H9 (cell line): Measurements from ENCODE around the gene TRMT61B. TPM values are rescaled to one million over a fixed set of nuclear protein-coding genes. Genes with fewer than 3 reads are reported as not detected.

Experiments
- DNase-seq: peaks from one replicate; pipeline ENCODE4 v3.0.0-alpha.2; 2017
- H2AFZ ChIP-seq: one replicate; pipeline ENCODE4 v1.6.1; 2013; ENCODE audit warnings: mild to moderate bottlenecking, low read length, control low read depth, moderate library complexity
- H2AK5ac ChIP-seq: 2 replicates; pipeline ENCODE4 v1.6.1; 2013; ENCODE audit warnings: low read length, control low read depth, mixed read lengths; ENCODE audit not compliant: insufficient read length
- H2BK120ac ChIP-seq: one replicate; pipeline ENCODE4 v1.6.1; 2013; ENCODE audit warnings: low read depth, mild to moderate bottlenecking, low read length, control low read depth, inconsistent platforms; ENCODE audit not compliant: poor library complexity, severe bottlenecking
- H2BK12ac ChIP-seq: 2 replicates; pipeline ENCODE4 v1.6.1; 2013; ENCODE audit warnings: low read length, control low read depth, mixed read lengths, low read depth; ENCODE audit not compliant: insufficient read length
- H2BK15ac ChIP-seq: 2 replicates; pipeline ENCODE4 v1.6.1; 2013; ENCODE audit warnings: low read depth, low read length, control low read depth
- H2BK20ac ChIP-seq: one replicate; pipeline ENCODE4 v1.6.1; 2013; ENCODE audit warnings: low read depth, mild to moderate bottlenecking, low read length, control low read depth, inconsistent platforms; ENCODE audit not compliant: poor library complexity, severe bottlenecking
- H2BK5ac ChIP-seq: 2 replicates; pipeline ENCODE4 v1.6.1; 2013; ENCODE audit warnings: low read length, control low read depth, mixed read lengths; ENCODE audit not compliant: insufficient read length
- H3K14ac ChIP-seq: 2 replicates; pipeline ENCODE4 v1.6.1; 2013; ENCODE audit warnings: low read length, control low read depth; ENCODE audit not compliant: insufficient read depth
- H3K18ac ChIP-seq: 2 replicates; pipeline ENCODE4 v1.6.1; 2013; ENCODE audit warnings: low read depth, mild to moderate bottlenecking, mixed read lengths, low read length, control low read depth; ENCODE audit not compliant: insufficient read length
- H3K23ac ChIP-seq: 2 replicates; pipeline ENCODE4 v1.6.1; 2013; ENCODE audit warnings: low read length, control low read depth, mixed read lengths, low read depth; ENCODE audit not compliant: insufficient read length
- H3K23me2 ChIP-seq: 2 replicates; pipeline ENCODE4 v1.6.1; 2013; ENCODE audit warnings: low read depth, mild to moderate bottlenecking, mixed read lengths, low read length, control low read depth; ENCODE audit not compliant: insufficient read length, poor library complexity, severe bottlenecking
- H3K27ac ChIP-seq: 2 replicates; pipeline ENCODE4 v1.5.1; 2013; ENCODE audit warnings: low read length, control low read depth, mixed read lengths, low read depth; ENCODE audit not compliant: insufficient read length
- H3K27me3 ChIP-seq: 2 replicates; pipeline ENCODE4 v1.6.1; 2013; ENCODE audit warnings: low read length, control low read depth, inconsistent platforms; ENCODE audit not compliant: insufficient read depth
- H3K4ac ChIP-seq: 2 replicates; pipeline ENCODE4 v1.6.1; 2013; ENCODE audit warnings: low read depth, mild to moderate bottlenecking, control low read depth, inconsistent platforms, low read length, moderate library complexity
- H3K4me1 ChIP-seq: 2 replicates; pipeline ENCODE4 v1.6.1; 2013; ENCODE audit warnings: low read length, control low read depth, inconsistent platforms; ENCODE audit not compliant: insufficient read depth
- H3K4me2 ChIP-seq: 2 replicates; pipeline ENCODE4 v1.6.1; 2013; ENCODE audit warnings: low read length, control low read depth, mixed read lengths; ENCODE audit not compliant: insufficient read length, insufficient read depth
- H3K56ac ChIP-seq: 2 replicates; pipeline ENCODE4 v1.6.1; 2013; ENCODE audit warnings: low read depth, mild to moderate bottlenecking, mixed read lengths, low read length, control low read depth; ENCODE audit not compliant: insufficient read length
- H3K79me1 ChIP-seq: 2 replicates; pipeline ENCODE4 v1.6.1; 2013; ENCODE audit warnings: low read depth, mild to moderate bottlenecking, moderate library complexity, low read length, control low read depth, inconsistent platforms; ENCODE audit not compliant: insufficient read depth, poor library complexity, severe bottlenecking
- H3K79me2 ChIP-seq: 2 replicates; pipeline ENCODE4 v1.6.1; 2013; ENCODE audit warnings: low read length, control low read depth, inconsistent platforms; ENCODE audit not compliant: insufficient read depth
- H3K9ac ChIP-seq: 2 replicates; pipeline ENCODE4 v1.6.1; 2013; ENCODE audit warnings: low read length, control low read depth, mixed read lengths; ENCODE audit not compliant: insufficient read length; ENCODE audit errors: extremely low read depth
- H3K9me3 ChIP-seq: one replicate; pipeline ENCODE4 v1.6.1; 2013; ENCODE audit warnings: low read depth, low read length, inconsistent platforms; ENCODE audit not compliant: control insufficient read depth
- H3T11ph ChIP-seq: one replicate; pipeline ENCODE4 v1.6.1; 2013; ENCODE audit warnings: mild to moderate bottlenecking, low read length, control low read depth, inconsistent platforms
- H4K20me1 ChIP-seq: one replicate; pipeline ENCODE4 v1.6.1; 2013; ENCODE audit not compliant: control insufficient read depth, insufficient read length, insufficient read depth
- H4K5ac ChIP-seq: 2 replicates; pipeline ENCODE4 v1.6.1; 2013; ENCODE audit warnings: low read depth, mild to moderate bottlenecking, mixed read lengths, low read length, control low read depth; ENCODE audit not compliant: insufficient read length
- H4K8ac ChIP-seq: replicated peaks from 2 replicates; pipeline ENCODE4 v1.6.1; 2013; ENCODE audit warnings: low read length, control low read depth, mixed read lengths, low read depth; ENCODE audit not compliant: insufficient read length
- H4K91ac ChIP-seq: 2 replicates; pipeline ENCODE4 v1.6.1; 2013; ENCODE audit warnings: low read depth, mild to moderate bottlenecking, moderate library complexity, mixed read lengths, low read length, control low read depth; ENCODE audit not compliant: insufficient read length
- H3K27ac Mint-ChIP-seq, 3 experiments: 2 replicates in 2 of 3; 3 replicates in 1 of 3; pipeline ENCODE4 v1.8.0; 2020 to 2021; ENCODE audit warnings: mixed read lengths in 3 of 3, mild to moderate bottlenecking in 1 of 3, moderate library complexity in 1 of 3
- H3K27me3 Mint-ChIP-seq: 2 replicates; pipeline ENCODE4 v1.8.0; 2021; ENCODE audit warnings: low read depth, mild to moderate bottlenecking, moderate library complexity, mixed read lengths
- H3K36me3 Mint-ChIP-seq, 3 experiments: 2 replicates in 2 of 3; 3 replicates in 1 of 3; pipeline ENCODE4 v1.8.0; 2020 to 2021; ENCODE audit warnings: low read depth in 3 of 3, mixed read lengths in 3 of 3; ENCODE audit not compliant: insufficient read depth in 1 of 3
- H3K4me1 Mint-ChIP-seq, 2 experiments: 2 replicates each; pipeline ENCODE4 v1.8.0; 2020; ENCODE audit warnings: mixed read lengths in 2 of 2
- H3K4me3 Mint-ChIP-seq, 2 experiments: 2 replicates in 1 of 2; 3 replicates in 1 of 2; pipeline ENCODE4 v1.8.0; 2020 to 2021; ENCODE audit warnings: mild to moderate bottlenecking in 2 of 2, mixed read lengths in 2 of 2, moderate library complexity in 1 of 2
- H3K9me3 Mint-ChIP-seq, 2 experiments: 2 replicates in 1 of 2; 3 replicates in 1 of 2; pipeline ENCODE4 v1.8.0; 2020; ENCODE audit warnings: mild to moderate bottlenecking in 2 of 2, mixed read lengths in 2 of 2, moderate library complexity in 1 of 2
- WGBS: extraction: QIAGEN DNeasy Blood & Tissue Kit; methylation state at CpG from one replicate; pipeline ENCODE4 v1.1.7; 2013; ENCODE audit warnings: missing lambda C conversion rate, low lambda C conversion rate, mixed read lengths; ENCODE audit not compliant: insufficient read length; ENCODE audit errors: extremely low coverage; 5-methylcytosine and 5-hydroxymethylcytosine counted together
- total RNA-seq: library from RNA; stranded (reverse); gene quantifications from 2 replicates; pipeline ENCODE4 v1.2.1, GENCODE V29; 2021
- TF ChIP-seq, protein P1 (sequence below): fragments of 200-600 bp; sonication (generic); conservative IDR thresholded peaks from 3 replicates; pipeline ENCODE4 v1.8.0; 2021; ENCODE audit warnings: antibody characterized with exemption, mild to moderate bottlenecking

Gene TRMT61B
- total RNA-seq, 1 experiment from 2014 or later: 20.7 TPM

DNA sequence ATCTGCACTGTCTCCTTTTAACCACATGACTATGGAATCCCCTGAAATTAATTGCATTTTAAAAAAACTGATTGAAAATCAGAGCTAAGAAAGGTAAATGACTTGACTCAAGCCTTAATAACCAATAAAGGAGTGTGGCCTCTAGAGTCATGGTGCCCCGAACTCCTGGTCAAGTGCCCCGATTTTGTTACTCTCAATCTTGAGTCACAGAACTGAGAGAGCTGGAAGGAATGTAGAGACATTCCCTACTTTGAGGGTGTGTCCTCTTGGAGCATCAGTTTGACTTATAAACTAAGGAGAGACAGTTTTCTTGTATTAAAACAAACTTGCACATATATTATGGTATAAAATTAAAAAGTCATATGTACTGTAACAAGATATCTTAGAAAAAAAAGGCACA is 26.8 kb upstream of the TRMT61B start:
- Histone ChIP-seq H4K20me1 (no peaks in the 10 kb centered on the region), H3K4me2 (peak overlapping the region; percentile 94), H3K79me1 (no peaks in the 10 kb centered on the region)

More for the DNA sequence above, 26.8 kb upstream of the TRMT61B start:
- H3K4me3 Mint-ChIP-seq: peak overlapping the region; percentile 92 to 99
- Histone ChIP-seq H3K18ac (no peak overlapping the region), H2BK12ac (no peak overlapping the region), H3K9ac (no peak overlapping the region), H3K4me1 (peaks cover 2% of the 10 kb centered on the region; the same call in 1 of the 2 replicates), H2BK120ac (no peak overlapping the region), H4K91ac (no peak overlapping the region), H4K8ac (no peak overlapping the region), H2BK15ac (no peak overlapping the region), H3K27me3 (no peaks in the 10 kb centered on the region), H3K9me3 (no peaks in the 10 kb centered on the region), H2AFZ (no peak overlapping the region), H3T11ph (no peak overlapping the region), H3K23ac (no peak overlapping the region), H3K56ac (no peak overlapping the region), H3K4ac (no peak overlapping the region), H3K14ac (no peak overlapping the region), H3K23me2 (peaks cover 3% of the 10 kb centered on the region), H2BK5ac (no peak overlapping the region), H4K5ac (no peak overlapping the region), H2BK20ac (no peak overlapping the region), H3K79me2 (peaks cover 71% of the 10 kb centered on the region), H2AK5ac (no peak overlapping the region), H3K27ac (no peak overlapping the region)
- peaks cover 0 to 2% of the 10 kb centered on the region in 2 experiments; a peak in 1 of 5 replicates for H3K9me3 Mint-ChIP-seq
- no peaks in the 10 kb centered on the region for H3K27me3 Mint-ChIP-seq
- H3K36me3 Mint-ChIP-seq: peaks cover 5 to 18% (median 14%) of the 10 kb centered on the region in 3 experiments
- TF ChIP-seq, protein P1, sequence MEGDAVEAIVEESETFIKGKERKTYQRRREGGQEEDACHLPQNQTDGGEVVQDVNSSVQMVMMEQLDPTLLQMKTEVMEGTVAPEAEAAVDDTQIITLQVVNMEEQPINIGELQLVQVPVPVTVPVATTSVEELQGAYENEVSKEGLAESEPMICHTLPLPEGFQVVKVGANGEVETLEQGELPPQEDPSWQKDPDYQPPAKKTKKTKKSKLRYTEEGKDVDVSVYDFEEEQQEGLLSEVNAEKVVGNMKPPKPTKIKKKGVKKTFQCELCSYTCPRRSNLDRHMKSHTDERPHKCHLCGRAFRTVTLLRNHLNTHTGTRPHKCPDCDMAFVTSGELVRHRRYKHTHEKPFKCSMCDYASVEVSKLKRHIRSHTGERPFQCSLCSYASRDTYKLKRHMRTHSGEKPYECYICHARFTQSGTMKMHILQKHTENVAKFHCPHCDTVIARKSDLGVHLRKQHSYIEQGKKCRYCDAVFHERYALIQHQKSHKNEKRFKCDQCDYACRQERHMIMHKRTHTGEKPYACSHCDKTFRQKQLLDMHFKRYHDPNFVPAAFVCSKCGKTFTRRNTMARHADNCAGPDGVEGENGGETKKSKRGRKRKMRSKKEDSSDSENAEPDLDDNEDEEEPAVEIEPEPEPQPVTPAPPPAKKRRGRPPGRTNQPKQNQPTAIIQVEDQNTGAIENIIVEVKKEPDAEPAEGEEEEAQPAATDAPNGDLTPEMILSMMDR: no peak
- WGBS: no CpG with 5 or more reads among the region's 2 CpGs
- H3K4me1 Mint-ChIP-seq: peaks cover 28 to 34% of the 10 kb centered on the region in 2 experiments
- DNase-seq: no peak
- H3K27ac Mint-ChIP-seq: peak overlapping the region in 1 of 3 experiments; percentile 25; a peak in 1 of 7 replicates
